Measurements from ENCODE around the gene IQSEC1. TPM values are rescaled to one million over a fixed set of nuclear protein-coding genes. Genes with fewer than 3 reads are reported as not detected.

Gene IQSEC1
- total and polyA plus RNA-seq, 2 donors (not counting 3 experiments of a cell fraction or from before 2014, with no cell fraction given) = 5.2 to 18.0 TPM

GRCh38 chr3:12875857-12876836 lies 197.1 kb downstream of the IQSEC1 start:
- DNase-seq (ENCODE audit: low read depth, low spot score) (peak; percentile 20), FAIRE-seq (no peak)
- H3K27me3 ChIP-seq (ENCODE audit: control insufficient read depth in 2 of 2, insufficient read depth in 2 of 2, low read length in 2 of 2) = peaks cover 0 to 1% of the 10 kb centered on the region in 2 experiments
- no peaks in the 10 kb centered on the region for H3K9me1 ChIP-seq (replicated peaks; ENCODE audit: control insufficient read depth, extremely low read depth, insufficient read depth, low read length)
- BruUV-seq (replicated peaks) = no TSS peak
- H3K27ac ChIP-seq (ENCODE audit: insufficient read depth, low read depth, low read length) = no peak overlapping the region
- intact Hi-C loops (cut with micrococcal nuclease) = loop anchor here (2.0 kb wide), 1 partner anchor 17 kb away; no protein-coding TSS in a partner anchor
- no peaks in the 10 kb centered on the region for H3K9me3 ChIP-seq (replicated peaks; ENCODE audit: control insufficient read depth, insufficient read depth, low read length)
- H3K9ac ChIP-seq (replicated peaks; ENCODE audit: extremely low read depth, insufficient read depth, low read length) = no peak overlapping the region
- no peak overlapping the region for H3K4me2 ChIP-seq (ENCODE audit: insufficient read depth, low read length)
- no peaks in the 10 kb centered on the region for H3K4me1 ChIP-seq (ENCODE audit: control insufficient read depth, extremely low read depth, insufficient read depth, low read length)
- no peaks in the 10 kb centered on the region for H4K20me1 ChIP-seq (replicated peaks; ENCODE audit: control insufficient read depth, extremely low read depth, insufficient read depth, low read length)
- dilution Hi-C loops (cut with MboI; ENCODE audit: extremely low pct_ligation_motif_present, low sequenced_read_pairs) = no loop called here
- H3K4me3 ChIP-seq (replicated peaks in 1 of 3; ENCODE audit: insufficient read depth in 1 of 3, low read depth in 1 of 3, low read length in 3 of 3) = peak overlapping the region in 1 of 3 experiments; percentile 20
- ChIA-PET POLR2A (no interaction called here), CTCF (interaction anchor here (0.6 to 2.1 kb wide), 2 partner anchors 15 to 1052 kb away, joined by 4 to 16 read pairs; no protein-coding TSS in a partner anchor)
- H2AFZ ChIP-seq (ENCODE audit: low read depth, low read length) = peak overlapping the region; percentile 53
- H3K79me2 ChIP-seq (ENCODE audit: control insufficient read depth, insufficient read depth, low read length) = no peaks in the 10 kb centered on the region
- no peak for TF ChIP-seq GATA2 (IDR thresholded peaks at IDR 0.05; ENCODE audit: insufficient read depth, insufficient read length, low read depth, low read length)
- no peak for TF ChIP-seq FOS (IDR thresholded peaks at IDR 0.05; ENCODE audit: borderline replicate concordance, insufficient read depth, low read length)
- no peak for TF ChIP-seq JUN (IDR thresholded peaks at IDR 0.05; ENCODE audit: borderline replicate concordance, insufficient read depth, insufficient read length, low read depth)
- TF ChIP-seq MYC (IDR thresholded peaks at IDR 0.05; ENCODE audit: low read depth, low read length) = no peak
- no peak for TF ChIP-seq MAX (IDR thresholded peaks at IDR 0.05; ENCODE audit: insufficient read depth, insufficient read length)
- peak in 1 of 2 donors; percentile 48 for TF ChIP-seq CTCF (IDR thresholded peaks at IDR 0.05; ENCODE audit: extremely low read depth in 1 of 2, insufficient read depth in 1 of 2, low read depth in 1 of 2, low read length in 2 of 2)
- no peak for TF ChIP-seq EZH2 (IDR thresholded peaks at IDR 0.05; ENCODE audit: borderline replicate concordance, low read depth, low read length, severe bottlenecking)
- no peak for TF ChIP-seq POLR2AphosphoS5 (IDR thresholded peaks at IDR 0.05; ENCODE audit: insufficient read depth, low read depth, low read length)
- H3K36me3 ChIP-seq (ENCODE audit: control insufficient read depth in 2 of 2, extremely low read depth in 1 of 2, insufficient read depth in 2 of 2, low read length in 2 of 2) = no peaks in the 10 kb centered on the region
